Measurements from ENCODE around the gene WWOX. TPM values are rescaled to one million over a fixed set of nuclear protein-coding genes. Genes with fewer than 3 reads are reported as not detected.

Gene WWOX
- total RNA-seq, 1 donor from 2014 or later, result 29.6 TPM

DNA sequence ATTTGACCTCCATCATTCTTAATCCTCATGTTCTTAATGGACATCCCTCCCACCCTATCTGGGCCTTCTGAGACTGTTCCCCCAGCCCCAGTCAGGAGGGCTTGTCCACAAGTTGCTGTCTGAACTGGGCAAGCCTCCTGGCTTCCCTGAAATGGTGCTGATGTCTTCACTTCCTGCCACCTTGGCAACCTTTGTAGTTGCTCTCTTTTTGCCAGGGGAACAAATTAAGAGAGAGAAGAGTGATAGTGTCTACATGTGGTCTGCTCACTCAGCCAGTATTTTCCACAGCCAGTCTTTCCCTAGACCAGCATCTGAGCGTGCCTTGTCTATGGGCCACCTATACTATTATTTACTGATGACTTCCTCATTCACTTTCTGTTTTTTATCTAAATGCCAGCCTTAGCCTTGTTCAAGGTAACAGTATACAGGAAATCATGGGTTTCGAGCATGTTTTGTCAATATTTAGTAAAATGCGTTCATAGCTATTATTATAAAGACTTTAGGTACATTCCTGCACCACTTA lies 791.0 kb downstream of the WWOX start:
- TF ChIP-seq, protein P1, sequence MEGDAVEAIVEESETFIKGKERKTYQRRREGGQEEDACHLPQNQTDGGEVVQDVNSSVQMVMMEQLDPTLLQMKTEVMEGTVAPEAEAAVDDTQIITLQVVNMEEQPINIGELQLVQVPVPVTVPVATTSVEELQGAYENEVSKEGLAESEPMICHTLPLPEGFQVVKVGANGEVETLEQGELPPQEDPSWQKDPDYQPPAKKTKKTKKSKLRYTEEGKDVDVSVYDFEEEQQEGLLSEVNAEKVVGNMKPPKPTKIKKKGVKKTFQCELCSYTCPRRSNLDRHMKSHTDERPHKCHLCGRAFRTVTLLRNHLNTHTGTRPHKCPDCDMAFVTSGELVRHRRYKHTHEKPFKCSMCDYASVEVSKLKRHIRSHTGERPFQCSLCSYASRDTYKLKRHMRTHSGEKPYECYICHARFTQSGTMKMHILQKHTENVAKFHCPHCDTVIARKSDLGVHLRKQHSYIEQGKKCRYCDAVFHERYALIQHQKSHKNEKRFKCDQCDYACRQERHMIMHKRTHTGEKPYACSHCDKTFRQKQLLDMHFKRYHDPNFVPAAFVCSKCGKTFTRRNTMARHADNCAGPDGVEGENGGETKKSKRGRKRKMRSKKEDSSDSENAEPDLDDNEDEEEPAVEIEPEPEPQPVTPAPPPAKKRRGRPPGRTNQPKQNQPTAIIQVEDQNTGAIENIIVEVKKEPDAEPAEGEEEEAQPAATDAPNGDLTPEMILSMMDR (conservative IDR thresholded peaks at IDR 0.05; ENCODE audit: low read depth, low read length), result no peak
- DNase-seq (ENCODE audit: low read depth), result no peak
- H3K4me3 ChIP-seq (ENCODE audit: low read depth, low read length), result no peak overlapping the region

DNA sequence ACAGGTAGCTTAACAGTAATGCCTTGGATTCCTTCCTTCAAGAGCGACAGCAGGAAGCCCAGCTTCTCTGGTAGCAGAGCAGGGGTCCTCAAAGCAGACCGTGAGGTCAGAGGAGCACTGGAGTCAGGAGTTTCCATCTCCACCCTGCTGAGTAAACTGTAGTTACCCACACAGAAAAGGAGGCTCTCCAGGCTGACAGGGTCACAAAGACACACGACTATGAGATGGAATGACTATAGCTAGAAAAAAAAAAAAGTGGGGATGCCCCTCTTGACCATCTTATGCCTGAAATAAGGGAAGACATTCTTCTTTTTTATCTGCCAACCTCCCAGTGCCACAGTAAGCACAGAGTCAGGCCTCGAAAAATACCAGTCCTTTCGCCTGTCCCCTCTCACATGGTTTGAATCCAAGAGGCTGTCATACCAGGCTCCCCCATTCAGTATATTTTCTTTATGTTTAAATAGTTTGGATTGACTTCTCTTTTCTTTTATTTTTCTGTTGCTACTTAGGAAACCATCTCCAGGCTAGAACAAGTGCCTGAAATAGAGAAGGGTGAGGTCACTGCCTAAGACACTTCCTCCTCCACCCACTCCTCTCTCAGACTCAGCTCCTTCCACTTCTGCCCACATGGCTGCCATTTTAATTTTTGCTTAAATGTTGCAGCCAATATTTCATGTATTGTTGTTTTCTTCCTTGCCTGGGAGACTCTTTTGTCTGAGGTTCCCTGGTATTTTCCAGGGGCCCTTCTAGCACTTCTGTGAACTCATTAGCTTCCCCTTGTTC lies 793.7 kb downstream of the WWOX start:
- DNase-seq (ENCODE audit: low read depth), result no peak
- no peak overlapping the region for H3K4me3 ChIP-seq (ENCODE audit: low read depth, low read length)
- TF ChIP-seq, protein P1 (conservative IDR thresholded peaks at IDR 0.05; ENCODE audit: low read depth, low read length), result no peak

DNA sequence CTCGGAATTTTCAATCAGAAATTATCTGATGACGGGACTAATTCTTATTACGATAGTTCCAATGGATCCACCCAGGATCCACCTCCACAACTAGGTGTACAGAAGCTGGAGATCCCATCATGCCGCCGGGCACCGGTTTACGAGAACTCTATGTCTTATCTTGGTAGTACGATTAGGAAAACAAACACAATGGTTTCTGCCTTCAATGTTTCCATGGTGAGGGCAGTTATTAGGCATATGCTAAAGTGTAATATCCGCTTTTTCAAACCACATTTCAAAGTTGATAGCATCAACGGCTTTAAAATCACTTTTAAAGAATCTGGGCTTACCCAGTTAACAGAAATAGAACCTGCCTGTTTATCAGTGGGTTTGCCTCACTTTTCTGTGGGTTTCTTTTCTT lies 795.4 kb downstream of the WWOX start:
- TF ChIP-seq, protein P1 (conservative IDR thresholded peaks at IDR 0.05; ENCODE audit: low read depth, low read length), result no peak
- no peak overlapping the region for H3K4me3 ChIP-seq (ENCODE audit: low read depth, low read length)
- DNase-seq (ENCODE audit: low read depth), result no peak

DNA sequence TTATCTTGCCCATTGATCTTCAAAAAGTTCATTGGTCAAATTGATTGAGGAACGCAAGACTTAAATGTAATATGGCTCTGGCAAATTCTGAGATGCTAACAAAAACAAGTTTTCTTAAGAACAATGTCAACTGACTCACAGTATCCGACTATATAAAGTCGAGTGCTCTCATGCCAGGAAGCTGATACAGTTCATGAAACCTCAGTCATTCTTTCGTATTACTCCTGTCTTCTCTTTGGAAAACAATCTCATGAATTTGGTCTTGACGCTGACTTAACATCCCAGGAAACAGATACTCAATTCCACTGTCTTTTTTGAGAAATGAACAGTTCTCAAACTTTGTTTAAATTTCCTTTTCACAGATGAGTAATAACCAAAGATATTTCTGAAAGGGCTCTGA lies 796.2 kb downstream of the WWOX start:
- TF ChIP-seq, protein P1 (conservative IDR thresholded peaks at IDR 0.05; ENCODE audit: low read depth, low read length), result no peak
- no peak for DNase-seq (ENCODE audit: low read depth)

DNA sequence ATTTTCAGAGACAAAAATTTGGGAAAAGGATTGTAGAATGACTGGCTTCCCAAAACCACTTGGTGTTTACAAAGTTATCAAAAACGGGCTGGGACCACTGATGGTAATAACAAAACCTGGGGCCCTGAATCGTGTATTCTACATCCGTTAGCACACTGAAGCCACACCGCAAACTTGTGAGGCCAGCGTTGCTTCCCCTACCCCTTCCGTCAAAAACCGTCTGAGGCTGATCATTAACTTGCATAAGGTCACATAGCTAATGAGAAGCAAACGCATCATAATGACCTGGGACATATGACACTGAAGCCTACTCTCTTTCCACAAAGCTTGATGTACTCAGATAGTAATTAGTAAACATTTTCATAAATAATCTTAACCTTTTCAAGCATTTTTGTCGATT lies 796.8 kb downstream of the WWOX start:
- no peak overlapping the region for H3K4me3 ChIP-seq (ENCODE audit: low read depth, low read length)
- no peak for DNase-seq (ENCODE audit: low read depth)

More for the DNA sequence above, 796.2 kb downstream of the WWOX start:
- H3K4me3 ChIP-seq (ENCODE audit: low read depth, low read length), result no peak overlapping the region

DNA sequence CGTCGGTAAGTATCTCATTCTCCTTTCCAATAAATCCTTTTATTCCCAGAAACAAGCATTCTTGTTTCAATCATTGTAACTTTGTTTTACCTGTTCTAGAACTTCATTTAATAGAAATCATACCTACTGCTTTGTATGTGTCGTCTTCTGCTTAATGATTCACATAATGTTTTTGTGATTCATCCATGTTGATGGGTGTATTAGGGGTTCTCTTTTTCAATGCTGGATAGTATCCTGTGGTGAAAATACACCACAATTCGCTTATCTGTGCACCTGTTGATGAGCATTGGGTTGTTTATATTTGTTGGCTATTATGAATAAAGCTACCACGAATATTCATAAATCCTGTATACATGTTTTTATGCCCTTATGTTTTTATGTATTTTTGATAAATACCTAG lies 797.8 kb downstream of the WWOX start:
- TF ChIP-seq, protein P1 (conservative IDR thresholded peaks at IDR 0.05; ENCODE audit: low read depth, low read length), result no peak
- no peak for DNase-seq (ENCODE audit: low read depth)
- H3K4me3 ChIP-seq (ENCODE audit: low read depth, low read length), result no peak overlapping the region

More for the DNA sequence above, 796.8 kb downstream of the WWOX start:
- TF ChIP-seq, protein P1 (conservative IDR thresholded peaks at IDR 0.05; ENCODE audit: low read depth, low read length), result no peak

Measured in epithelial cell of proximal tubule (primary cell).